Stomach (tissue), 4 donors: ENCODE data around the gene NUP210.

ENCODE experiments used
- EP300 ChIP-seq: sonication (generic); formaldehyde crosslinking; IDR thresholded peaks from one replicate; pipeline ENCODE4 v1.6.1; 2017; ENCODE audit warnings: antibody characterized with exemption
- POLR2A ChIP-seq, 4 donors: fragments of 450-650 bp; IDR thresholded peaks; one replicate each; pipeline ENCODE4 v1.6.1; 2016; ENCODE audit warnings: antibody characterized with exemption in 4 of 4, control low read depth in 2 of 4, mild to moderate bottlenecking in 1 of 4, moderate library complexity in 1 of 4
- POLR2AphosphoS5 ChIP-seq, 3 donors: sonication (generic); formaldehyde crosslinking; IDR thresholded peaks; one replicate each; pipeline ENCODE4 v1.6.1; 2016; ENCODE audit warnings: antibody characterized with exemption in 3 of 3
- TF ChIP-seq, protein P1 (sequence below), 7 experiments: fragments of 450-650 bp in 4 of 7; fragments of 200-600 bp in 3 of 7; sonication (generic) in 3 of 7; IDR thresholded peaks; one replicate each; pipeline ENCODE4 v1.5.1; 2016 to 2019; ENCODE audit warnings: antibody characterized with exemption in 7 of 7, control low read depth in 2 of 7, mild to moderate bottlenecking in 1 of 7

DNA sequence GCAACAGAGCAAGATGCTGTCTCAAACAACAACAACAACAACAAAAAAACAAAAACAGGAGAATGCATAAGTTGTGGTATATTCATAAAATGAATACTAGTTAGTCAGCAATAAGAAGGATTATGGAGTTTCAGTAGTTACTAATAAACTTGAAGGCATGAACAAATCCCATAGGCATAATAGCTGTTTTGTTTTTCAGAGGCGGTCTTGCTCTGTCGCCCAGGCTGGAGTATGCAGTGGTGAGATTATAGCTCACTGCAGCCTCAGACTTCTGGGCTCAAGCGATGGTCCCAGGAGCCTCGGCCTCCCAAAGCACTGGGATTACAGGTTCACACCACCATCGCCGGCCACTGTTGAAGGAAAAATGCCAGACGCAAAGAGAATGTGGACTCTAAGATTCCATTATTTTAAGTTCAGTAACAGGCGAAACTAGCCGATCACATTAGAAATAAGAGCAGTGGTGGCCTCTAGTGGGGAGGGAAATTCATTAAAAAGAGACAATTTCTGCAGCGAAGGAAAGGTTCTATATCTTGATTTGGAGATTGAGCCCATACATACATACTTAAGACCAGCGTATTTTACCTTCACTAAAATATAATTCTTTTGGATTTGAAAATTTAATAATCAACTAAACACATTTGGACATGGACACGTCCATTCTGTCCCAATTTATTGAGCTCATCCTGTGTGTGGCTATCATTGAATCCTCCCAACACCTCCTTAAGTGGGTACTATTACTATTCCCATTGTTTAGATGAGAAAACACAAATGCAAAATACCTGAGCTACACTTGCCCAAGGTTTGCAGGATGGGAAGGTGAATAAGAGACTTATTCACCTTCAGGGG is 32.6 kb upstream of the NUP210 start:
- TF ChIP-seq, protein P1, sequence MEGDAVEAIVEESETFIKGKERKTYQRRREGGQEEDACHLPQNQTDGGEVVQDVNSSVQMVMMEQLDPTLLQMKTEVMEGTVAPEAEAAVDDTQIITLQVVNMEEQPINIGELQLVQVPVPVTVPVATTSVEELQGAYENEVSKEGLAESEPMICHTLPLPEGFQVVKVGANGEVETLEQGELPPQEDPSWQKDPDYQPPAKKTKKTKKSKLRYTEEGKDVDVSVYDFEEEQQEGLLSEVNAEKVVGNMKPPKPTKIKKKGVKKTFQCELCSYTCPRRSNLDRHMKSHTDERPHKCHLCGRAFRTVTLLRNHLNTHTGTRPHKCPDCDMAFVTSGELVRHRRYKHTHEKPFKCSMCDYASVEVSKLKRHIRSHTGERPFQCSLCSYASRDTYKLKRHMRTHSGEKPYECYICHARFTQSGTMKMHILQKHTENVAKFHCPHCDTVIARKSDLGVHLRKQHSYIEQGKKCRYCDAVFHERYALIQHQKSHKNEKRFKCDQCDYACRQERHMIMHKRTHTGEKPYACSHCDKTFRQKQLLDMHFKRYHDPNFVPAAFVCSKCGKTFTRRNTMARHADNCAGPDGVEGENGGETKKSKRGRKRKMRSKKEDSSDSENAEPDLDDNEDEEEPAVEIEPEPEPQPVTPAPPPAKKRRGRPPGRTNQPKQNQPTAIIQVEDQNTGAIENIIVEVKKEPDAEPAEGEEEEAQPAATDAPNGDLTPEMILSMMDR (IDR thresholded peaks at IDR 0.05) = peak in 5 of 7 experiments; percentile 18 to 62 (median 47)
- TF ChIP-seq EP300 (no peak), POLR2A (IDR thresholded peaks at IDR 0.05) (no peak), POLR2AphosphoS5 (IDR thresholded peaks at IDR 0.05) (no peak)
